ENCODE results near the gene SYNGR4.

SYNGR4 gene

GRCh38 chr19:48396016-48396823 lies 32.1 kb downstream of the SYNGR4 start:
- no peak for DNase-seq (ENCODE audit: low read depth in 2 of 2)

DNA sequence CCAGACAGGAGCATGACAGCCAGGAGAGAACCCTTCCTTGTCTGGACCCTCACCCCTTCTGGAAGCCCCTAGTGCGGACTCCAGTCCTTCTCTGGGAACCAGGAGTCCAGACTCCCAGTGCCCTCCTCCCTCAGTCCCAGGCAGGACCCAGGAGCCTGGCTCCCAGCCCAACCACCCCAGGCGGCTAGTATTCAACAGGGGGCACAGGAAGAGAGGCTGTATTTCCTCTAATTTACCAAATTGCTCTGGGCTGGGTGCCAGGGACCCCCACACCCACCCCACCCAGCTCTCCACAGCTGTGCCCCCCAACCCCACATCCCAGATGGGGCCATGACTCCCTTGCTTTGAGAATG lies 32.6 kb downstream of the SYNGR4 start:
- DNase-seq (ENCODE audit: low read depth in 2 of 2), result no peak

- DNase-seq (ENCODE audit: low read depth in 2 of 2), result no peak
Observed at GRCh38 chr19:48397263-48398101, 33.3 kb downstream of the SYNGR4 start.

GRCh38 chr19:48398102-48398374 lies 33.9 kb downstream of the SYNGR4 start:
- DNase-seq (ENCODE audit: low read depth in 2 of 2), result no peak

DNA sequence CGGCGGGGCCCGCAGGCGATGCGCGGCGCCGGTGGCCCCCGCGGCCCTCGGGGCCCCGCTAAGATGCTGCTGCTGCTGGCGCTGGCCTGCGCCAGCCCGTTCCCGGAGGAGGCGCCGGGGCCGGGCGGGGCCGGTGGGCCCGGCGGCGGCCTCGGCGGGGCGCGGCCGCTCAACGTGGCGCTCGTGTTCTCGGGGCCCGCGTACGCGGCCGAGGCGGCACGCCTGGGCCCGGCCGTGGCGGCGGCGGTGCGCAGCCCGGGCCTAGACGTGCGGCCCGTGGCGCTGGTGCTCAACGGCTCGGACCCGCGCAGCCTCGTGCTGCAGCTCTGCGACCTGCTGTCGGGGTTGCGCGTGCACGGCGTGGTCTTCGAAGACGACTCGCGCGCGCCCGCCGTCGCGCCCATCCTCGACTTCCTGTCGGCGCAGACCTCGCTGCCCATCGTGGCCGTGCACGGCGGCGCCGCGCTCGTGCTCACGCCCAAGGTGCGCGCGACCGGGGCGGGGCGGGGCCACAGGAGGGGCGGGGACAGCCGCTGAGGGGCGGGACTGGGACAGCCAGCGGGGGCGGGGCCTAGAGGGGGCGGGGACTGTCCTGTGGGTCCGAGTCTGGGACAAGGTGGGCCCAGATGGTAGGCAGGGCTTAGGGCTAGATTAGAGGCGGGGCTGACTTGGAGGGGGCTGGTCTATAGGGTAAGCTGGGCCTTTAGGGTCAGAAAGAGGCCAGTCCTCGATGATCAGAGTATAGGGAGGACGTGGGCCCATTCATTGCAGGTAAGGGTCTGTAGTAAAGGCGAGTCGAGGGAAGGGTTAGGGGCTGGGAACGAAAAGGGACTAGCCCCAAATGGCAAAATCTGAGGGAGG lies 34.4 kb downstream of the SYNGR4 start:
- peak; percentile 63 to 76 for DNase-seq (ENCODE audit: low read depth in 2 of 2)

DNA sequence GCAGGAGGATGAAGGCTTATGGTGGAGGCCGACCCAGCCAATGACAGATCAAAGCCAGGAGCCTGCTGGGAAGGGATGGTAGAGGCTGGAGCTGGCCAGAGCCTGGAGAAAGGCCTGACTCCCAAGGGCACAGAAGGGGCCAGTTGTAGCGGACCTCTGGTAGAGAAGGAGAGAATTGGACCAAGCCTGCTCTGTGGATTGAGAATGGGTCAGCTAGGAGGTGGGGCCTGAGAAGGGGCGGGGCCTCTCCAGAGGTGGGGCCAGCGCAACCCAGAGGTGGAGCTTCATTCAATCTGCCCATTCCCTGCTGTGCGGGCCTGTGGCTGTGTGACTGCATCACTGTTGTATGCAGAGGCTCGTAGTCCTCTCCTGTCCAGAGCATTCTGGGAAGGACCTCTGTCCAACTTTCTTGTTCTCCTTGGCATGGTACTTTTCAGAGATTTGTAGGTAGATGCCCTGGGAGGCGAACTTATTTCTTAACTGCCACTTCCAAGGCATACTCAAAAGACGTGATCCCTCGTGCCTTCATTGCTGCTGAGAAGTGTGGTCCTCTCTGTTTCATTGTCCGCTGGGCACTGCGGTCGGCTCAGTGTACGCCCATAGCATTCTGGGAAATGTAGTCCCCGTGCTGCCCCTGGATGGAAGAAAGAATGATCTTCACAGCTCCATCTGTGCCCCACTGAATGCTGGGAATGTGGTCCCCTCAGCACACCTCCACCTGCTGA lies 36.0 kb downstream of the SYNGR4 start:
- no peak for DNase-seq (ENCODE audit: low read depth in 2 of 2)

DNA sequence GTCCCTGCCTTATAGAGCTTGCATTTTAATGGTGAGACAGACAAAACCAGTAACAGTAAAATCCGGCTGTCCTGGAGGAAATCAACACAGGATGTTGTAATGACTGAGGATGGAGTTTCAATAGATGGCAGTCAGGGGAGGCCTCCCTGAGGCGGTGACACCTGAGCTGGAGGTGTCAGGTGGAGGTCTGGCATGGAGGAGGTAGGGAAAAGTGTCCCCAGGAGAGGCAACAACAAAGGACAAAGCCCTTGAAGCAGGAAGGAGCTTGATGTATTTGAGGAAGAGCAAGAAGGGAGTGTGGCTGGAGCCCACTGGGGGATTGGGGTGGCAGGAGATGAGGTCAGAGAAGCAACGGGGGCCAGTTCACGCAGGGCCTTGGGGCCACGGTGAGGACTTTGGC lies 37.1 kb downstream of the SYNGR4 start:
- DNase-seq (ENCODE audit: low read depth in 2 of 2), result no peak

DNA sequence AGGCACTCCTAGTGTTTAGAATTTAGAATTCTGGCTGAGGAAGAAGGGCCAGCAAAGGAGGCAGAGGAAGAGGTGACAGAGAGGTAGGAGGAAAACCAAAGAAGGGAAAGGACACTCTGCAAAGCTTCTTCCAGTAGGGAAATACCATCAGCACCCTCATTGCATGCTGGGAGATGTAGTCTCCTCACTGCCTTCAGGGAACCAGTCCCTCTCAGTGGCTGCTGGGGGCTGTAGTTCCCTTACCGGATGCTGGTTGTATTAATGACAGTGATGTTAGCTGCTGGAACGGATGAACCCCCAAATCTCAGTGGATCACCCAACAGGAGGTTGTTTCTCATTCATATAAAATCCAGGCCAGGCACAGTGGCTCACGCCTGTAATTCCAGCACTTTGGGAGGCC lies 39.4 kb downstream of the SYNGR4 start:
- no peak for DNase-seq (ENCODE audit: low read depth in 2 of 2)

DNA sequence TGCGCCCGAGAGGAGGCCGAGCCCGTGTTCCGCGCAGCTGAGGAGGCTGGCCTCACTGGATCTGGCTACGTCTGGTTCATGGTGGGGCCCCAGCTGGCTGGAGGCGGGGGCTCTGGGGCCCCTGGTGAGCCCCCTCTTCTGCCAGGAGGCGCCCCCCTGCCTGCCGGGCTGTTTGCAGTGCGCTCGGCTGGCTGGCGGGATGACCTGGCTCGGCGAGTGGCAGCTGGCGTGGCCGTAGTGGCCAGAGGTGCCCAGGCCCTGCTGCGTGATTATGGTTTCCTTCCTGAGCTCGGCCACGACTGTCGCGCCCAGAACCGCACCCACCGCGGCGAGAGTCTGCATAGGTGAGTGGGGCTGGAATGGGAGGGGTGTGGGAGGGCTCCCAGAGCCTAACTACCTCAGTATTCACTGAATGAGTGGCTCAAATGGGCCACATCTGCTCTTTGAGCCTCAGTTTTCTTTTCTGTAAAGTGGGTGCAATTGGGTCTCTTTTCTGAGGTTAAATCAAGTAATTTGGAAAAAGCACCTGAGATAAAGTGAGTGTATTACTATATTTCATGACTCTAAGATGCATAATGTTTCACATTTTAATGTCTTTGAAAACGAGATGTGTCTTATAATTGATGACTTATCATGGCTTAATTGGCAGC lies 41.0 kb downstream of the SYNGR4 start:
- no peak for DNase-seq (ENCODE audit: low read depth in 2 of 2)

DNA sequence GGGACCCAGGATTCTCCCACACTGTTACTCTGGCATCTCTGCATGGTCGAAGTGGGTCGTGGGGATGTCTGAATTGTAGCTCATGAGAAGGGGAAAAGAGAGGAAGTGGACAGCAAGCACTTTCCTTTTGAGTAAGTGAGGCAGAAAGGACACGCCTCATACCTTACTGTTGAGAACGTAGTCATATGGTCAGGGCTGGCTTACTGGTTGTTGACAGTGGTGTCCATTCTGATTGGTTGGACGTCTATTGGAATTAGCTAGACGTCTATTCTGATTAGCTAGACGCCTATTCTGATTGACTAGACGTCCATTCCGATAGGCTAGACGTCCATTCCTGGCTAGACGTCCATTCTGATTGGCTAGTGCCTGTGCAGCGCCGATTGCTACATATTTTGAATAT lies 41.7 kb downstream of the SYNGR4 start:
- no peak for DNase-seq (ENCODE audit: low read depth in 2 of 2)

DNA sequence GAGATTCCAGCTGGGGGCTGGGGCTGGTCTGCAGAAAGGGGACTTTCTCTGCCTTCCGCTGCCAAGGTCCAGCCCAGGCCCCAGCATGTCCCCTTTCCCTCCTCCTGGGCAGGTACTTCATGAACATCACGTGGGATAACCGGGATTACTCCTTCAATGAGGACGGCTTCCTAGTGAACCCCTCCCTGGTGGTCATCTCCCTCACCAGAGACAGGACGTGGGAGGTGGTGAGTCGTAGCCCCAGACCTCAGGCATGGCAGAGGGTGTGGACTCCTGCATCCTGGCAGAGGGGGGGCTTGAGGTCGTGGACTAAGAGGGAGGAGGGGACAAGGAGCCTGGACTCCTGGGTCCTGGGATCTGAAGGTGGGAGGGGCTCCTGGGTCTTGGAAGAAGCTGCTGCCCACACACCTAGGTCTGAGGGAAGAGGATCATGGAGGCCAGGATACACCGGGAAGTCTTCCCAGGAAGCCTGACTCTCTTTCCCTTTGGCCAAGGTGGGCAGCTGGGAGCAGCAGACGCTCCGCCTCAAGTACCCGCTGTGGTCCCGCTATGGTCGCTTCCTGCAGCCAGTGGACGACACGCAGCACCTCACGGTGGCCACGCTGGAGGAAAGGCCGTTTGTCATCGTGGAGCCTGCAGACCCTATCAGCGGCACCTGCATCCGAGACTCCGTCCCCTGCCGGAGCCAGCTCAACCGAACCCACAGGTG lies 49.9 kb downstream of the SYNGR4 start:
- no peak for DNase-seq (ENCODE audit: low read depth in 2 of 2)

DNA sequence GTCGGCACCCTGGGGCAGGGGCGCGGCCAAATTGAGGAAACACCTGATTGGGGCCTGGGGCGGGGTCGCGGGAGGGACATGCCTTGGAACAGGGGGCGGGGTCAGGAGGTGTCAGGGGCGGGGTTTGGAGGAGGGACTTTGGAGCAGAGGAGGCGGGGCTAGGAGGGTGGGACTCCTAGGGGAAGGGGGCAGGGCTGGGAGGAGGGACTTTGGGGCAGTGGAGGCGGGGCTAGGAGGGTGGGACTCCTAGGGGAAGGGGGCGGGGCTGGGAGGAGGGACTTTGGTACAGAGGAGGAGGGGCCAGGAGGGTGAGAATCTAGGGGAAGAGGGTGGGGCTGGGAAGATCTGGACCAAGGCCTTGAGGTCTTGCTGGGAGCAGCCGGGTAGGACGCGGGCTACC lies 51.2 kb downstream of the SYNGR4 start:
- peak; percentile 51 to 76 for DNase-seq (ENCODE audit: low read depth in 2 of 2)

DNA sequence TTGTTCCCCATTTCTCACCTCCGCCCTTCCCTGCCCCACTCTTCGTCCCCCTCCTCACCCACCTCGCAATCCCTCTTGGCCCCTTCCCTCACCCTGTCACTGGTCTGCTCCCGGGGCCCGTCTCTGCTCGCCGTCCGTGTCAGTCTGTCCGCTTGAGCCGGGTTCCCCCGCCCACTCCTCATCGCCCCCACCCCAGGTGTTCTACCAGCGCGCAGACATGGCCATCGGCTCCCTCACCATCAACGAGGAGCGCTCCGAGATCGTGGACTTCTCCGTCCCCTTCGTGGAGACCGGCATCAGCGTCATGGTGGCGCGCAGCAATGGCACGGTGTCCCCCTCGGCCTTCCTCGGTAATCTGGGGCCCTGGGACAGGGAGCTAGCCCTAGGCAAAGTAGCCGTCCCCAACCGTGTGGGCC lies 51.6 kb downstream of the SYNGR4 start:
- no peak for DNase-seq (ENCODE audit: low read depth in 2 of 2)

DNA sequence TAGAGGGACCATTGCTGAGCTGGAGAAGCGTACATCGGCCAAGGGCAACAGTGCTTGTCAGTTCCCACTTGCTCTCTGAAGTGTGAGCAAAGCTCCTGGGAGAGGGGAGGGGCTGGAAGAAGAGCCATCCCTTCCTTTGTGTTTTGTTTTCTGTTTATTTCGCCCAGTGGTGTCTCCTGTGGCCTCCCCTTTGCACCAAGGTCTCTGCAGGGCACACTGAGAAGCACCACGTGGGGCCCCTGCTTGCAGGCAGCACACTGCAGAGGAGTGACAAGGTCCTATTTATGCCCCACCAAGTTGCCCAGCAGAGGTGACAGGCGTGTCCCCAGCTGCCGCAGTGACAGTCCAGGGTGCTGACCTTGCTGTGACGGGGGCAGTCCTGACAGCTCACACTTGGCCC lies 53.3 kb downstream of the SYNGR4 start:
- DNase-seq (ENCODE audit: low read depth in 2 of 2), result no peak

- no peak for DNase-seq (ENCODE audit: low read depth in 2 of 2)
Observed at GRCh38 chr19:48418317-48419064, 54.3 kb downstream of the SYNGR4 start.

- peak; percentile 44 to 66 for DNase-seq (ENCODE audit: low read depth in 2 of 2)
Observed at GRCh38 chr19:48419158-48419920, 55.2 kb downstream of the SYNGR4 start.

DNA sequence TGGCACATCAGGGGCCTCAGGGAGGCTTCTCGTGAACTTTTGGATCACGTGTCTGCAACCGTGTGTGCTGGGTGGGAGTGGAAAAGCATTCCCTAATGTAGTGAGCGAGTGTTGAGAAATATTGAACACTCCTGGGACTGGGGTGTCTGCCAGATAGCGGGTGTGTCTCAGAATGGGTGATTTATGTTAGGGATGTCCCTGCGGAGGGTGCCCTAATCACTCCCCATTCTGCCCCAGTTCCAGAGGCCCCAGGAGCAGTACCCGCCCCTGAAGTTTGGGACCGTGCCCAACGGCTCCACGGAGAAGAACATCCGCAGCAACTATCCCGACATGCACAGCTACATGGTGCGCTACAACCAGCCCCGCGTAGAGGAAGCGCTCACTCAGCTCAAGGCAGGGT lies 57.4 kb downstream of the SYNGR4 start:
- no peak for DNase-seq (ENCODE audit: low read depth in 2 of 2)

- no peak for DNase-seq (ENCODE audit: low read depth in 2 of 2)
Observed at GRCh38 chr19:48424694-48425219, 60.6 kb downstream of the SYNGR4 start.
